Thyroid gland (tissue), 4 donors: Measurements from ENCODE around the gene DNAJC16. TPM values are rescaled to one million over a fixed set of nuclear protein-coding genes. Genes with fewer than 3 reads are reported as not detected.
"Not testable (repeated sequence)": the region's sequence is repeated elsewhere in the genome, so short reads cannot be mapped to it uniquely, and the experiment has no call there.

Experiments used
- DNase-seq, 2 donors: peaks; one replicate each; pipeline ENCODE4 v3.0.0-alpha.2; 2019
- H3K27ac ChIP-seq, 3 donors: fragments of 200-600 bp; sonication (generic); 1 replicate in 2 of 3; 2 replicates in 1 of 3; pipeline ENCODE4 v1.5.1; 2016 to 2019; ENCODE audit warnings: mild to moderate bottlenecking in 1 of 3, moderate library complexity in 1 of 3
- H3K27me3 ChIP-seq: fragments of 200-600 bp; sonication (generic); one replicate; pipeline ENCODE4 v1.5.1; 2019
- H3K36me3 ChIP-seq, 2 donors: fragments of 200-600 bp; sonication (generic); one replicate each; pipeline ENCODE4 v1.5.1; 2016 to 2019
- H3K4me1 ChIP-seq, 2 donors: fragments of 200-600 bp; sonication (generic); one replicate each; pipeline ENCODE4 v1.5.1; 2017 to 2019
- H3K4me3 ChIP-seq, 3 donors: fragments of 200-600 bp; sonication (generic); replicated peaks in 1 of 3; 1 replicate in 2 of 3; 2 replicates in 1 of 3; pipeline ENCODE4 v1.5.1; 2016; ENCODE audit warnings: mild to moderate bottlenecking in 1 of 3
- H3K9me3 ChIP-seq: fragments of 200-600 bp; sonication (generic); one replicate; pipeline ENCODE4 v1.5.1; 2017
- CTCF ChIP-seq, 6 experiments: fragments of 200-600 bp in 3 of 6; fragments of 450-650 bp in 3 of 6; sonication (generic) in 3 of 6; IDR thresholded peaks; one replicate each; pipeline ENCODE4 v1.5.1; 2016 to 2019; ENCODE audit warnings: antibody characterized with exemption in 6 of 6, mild to moderate bottlenecking in 2 of 6, inconsistent platforms in 1 of 6, moderate library complexity in 1 of 6
- POLR2A ChIP-seq, 2 donors: fragments of 450-650 bp; IDR thresholded peaks; one replicate each; pipeline ENCODE4 v1.6.1; 2017; ENCODE audit warnings: antibody characterized with exemption in 2 of 2, mild to moderate bottlenecking in 2 of 2, moderate library complexity in 1 of 2
- WGBS, 2 donors: methylation state at CpG; one replicate each; pipeline ENCODE4 v1.1.5; 2017; 5-methylcytosine and 5-hydroxymethylcytosine counted together
- intact Hi-C: fragments of 100-400 bp; cut with DNase I; formaldehyde crosslinking; loops from one replicate; pipeline ENCODE4 v1.15.1; 2023
- total RNA-seq, 4 donors: library from RNA; depleted of rRNA; stranded (reverse); fragments of >200 nt; gene quantifications; one replicate each; pipeline ENCODE4 v1.2.3, GENCODE V29; 2016

DNAJC16 gene
- total RNA-seq, 4 donors from 2014 or later = 24.3 to 46.8 (median 29.7) TPM

- H3K9me3 ChIP-seq, DNase-seq, H3K36me3 ChIP-seq, intact Hi-C loops, H3K27me3 ChIP-seq: not testable (repeated sequence)
- 70 to 76% methylated on average over 13 of the region's 13 CpGs for WGBS, 2 donors
- TF ChIP-seq CTCF (IDR thresholded peaks at IDR 0.05) = peak in 1 of 6 experiments; percentile 5
- Histone ChIP-seq H3K4me3 (peak overlapping the region in 1 of 3 donors; percentile 79), H3K27ac (peak overlapping the region; percentile 72 to 88 (median 73)), H3K4me1 (peaks cover 11 to 12% of the 10 kb centered on the region in 2 donors)
Observed at GRCh38 chr1:15603966-15604282, 77.3 kb downstream of the DNAJC16 start.

GRCh38 chr1:15604400-15604799 lies 77.8 kb downstream of the DNAJC16 start:
- H3K27ac ChIP-seq, H3K36me3 ChIP-seq, H3K4me3 ChIP-seq, intact Hi-C loops, DNase-seq, H3K27me3 ChIP-seq, H3K9me3 ChIP-seq: not testable (repeated sequence)
- 94 to 97% methylated on average over 8 to 19 of the region's 21 CpGs for WGBS, 2 donors
- H3K4me1 ChIP-seq = peaks cover 11 to 12% of the 10 kb centered on the region in 2 donors

- no peaks in the 10 kb centered on the region for H3K9me3 ChIP-seq
- TF ChIP-seq CTCF (IDR thresholded peaks at IDR 0.05) (no peak), POLR2A (IDR thresholded peaks at IDR 0.05) (no peak)
- H3K36me3 ChIP-seq = no peaks in the 10 kb centered on the region
- WGBS, 2 donors = 88 to 90% methylated on average over 11 of the region's 11 CpGs
- no peaks in the 10 kb centered on the region for H3K27me3 ChIP-seq
- intact Hi-C loops = no loop called here
- no peak overlapping the region for H3K27ac ChIP-seq
- no peak for DNase-seq
- no peak overlapping the region for H3K4me3 ChIP-seq
- peaks cover 11 to 12% of the 10 kb centered on the region in 2 donors for H3K4me1 ChIP-seq
Observed at GRCh38 chr1:15605398-15606383, 79.0 kb downstream of the DNAJC16 start.

- no peaks in the 10 kb centered on the region for H3K36me3 ChIP-seq
- no peaks in the 10 kb centered on the region for H3K9me3 ChIP-seq
- intact Hi-C loops = no loop called here
- no peaks in the 10 kb centered on the region for H3K27me3 ChIP-seq
- no peaks in the 10 kb centered on the region for H3K4me1 ChIP-seq
- no peak for DNase-seq
- TF ChIP-seq POLR2A (IDR thresholded peaks at IDR 0.05) (no peak), CTCF (IDR thresholded peaks at IDR 0.05) (no peak)
- H3K27ac ChIP-seq = no peak overlapping the region
- no peak overlapping the region for H3K4me3 ChIP-seq
- 81 to 90% methylated on average over 7 of the region's 7 CpGs for WGBS, 2 donors
Observed at GRCh38 chr1:15609631-15610030, 83.0 kb downstream of the DNAJC16 start.

- H3K4me1 ChIP-seq = peaks cover 0 to 5% of the 10 kb centered on the region in 2 donors
- DNase-seq = no peak
- H3K27ac ChIP-seq = no peak overlapping the region
- H3K9me3 ChIP-seq = no peaks in the 10 kb centered on the region
- no peak for TF ChIP-seq CTCF (IDR thresholded peaks at IDR 0.05)
- TF ChIP-seq POLR2A (IDR thresholded peaks at IDR 0.05) = no peak
- H3K27me3 ChIP-seq = no peaks in the 10 kb centered on the region
- H3K36me3 ChIP-seq = no peaks in the 10 kb centered on the region
- 77 to 81% methylated on average over 4 of the region's 4 CpGs for WGBS, 2 donors
- no peak overlapping the region for H3K4me3 ChIP-seq
- intact Hi-C loops = no loop called here
Observed at GRCh38 chr1:15610167-15610566, 83.5 kb downstream of the DNAJC16 start.
